HL-60 (cell line): ENCODE measurements around the gene THUMPD2.

ENCODE experiments used
- CTCF ChIP-seq: IDR thresholded peaks from one replicate; pipeline ENCODE4 v1.5.1; 2011; ENCODE audit warnings: low read length, control low read depth, inconsistent platforms; ENCODE audit not compliant: insufficient read depth
- GABPA ChIP-seq: IDR thresholded peaks from 2 replicates; pipeline ENCODE4 v1.6.1; 2012; ENCODE audit warnings: low read depth
- POLR2AphosphoS5 ChIP-seq: IDR thresholded peaks from 2 replicates; pipeline ENCODE4 v1.6.1; 2012; ENCODE audit warnings: low read depth
- REST ChIP-seq: IDR thresholded peaks from 2 replicates; pipeline ENCODE4 v1.6.1; 2012; ENCODE audit warnings: low read depth; ENCODE audit not compliant: insufficient replicate concordance
- SPI1 ChIP-seq: IDR thresholded peaks from 2 replicates; pipeline ENCODE4 v1.6.1; 2012; ENCODE audit warnings: low read depth, mild to moderate bottlenecking, borderline replicate concordance

DNA sequence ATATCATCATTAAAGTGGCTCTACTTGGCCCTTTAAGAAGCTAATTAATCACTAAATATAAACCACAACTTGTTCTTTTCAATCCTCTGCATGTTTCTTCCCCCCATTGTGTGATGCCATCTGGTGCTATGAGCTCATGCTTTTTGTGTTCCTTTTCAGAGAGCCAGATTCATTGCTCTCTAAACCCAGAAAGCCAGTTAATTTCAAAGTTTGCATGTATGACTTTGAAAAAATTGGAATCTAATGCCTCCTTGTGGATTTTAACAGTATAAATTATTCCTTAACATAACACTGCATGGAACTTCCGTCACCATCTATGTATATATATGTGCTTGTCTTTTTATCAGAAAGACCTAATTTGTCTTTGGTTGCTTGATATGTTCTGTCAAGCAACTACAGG, 82.2 kb downstream of the THUMPD2 start:
- no peak for TF ChIP-seq CTCF
- TF ChIP-seq SPI1: no peak
- no peak for TF ChIP-seq GABPA
- TF ChIP-seq REST: no peak
- TF ChIP-seq POLR2AphosphoS5: no peak
